Right renal cortex interstitium (tissue), 3 donors: ENCODE data around the gene VN1R5. TPM values are rescaled to one million over a fixed set of nuclear protein-coding genes. Genes with fewer than 3 reads are reported as not detected.
"Not testable (repeated sequence)": the region's sequence is repeated elsewhere in the genome, so short reads cannot be mapped to it uniquely, and the experiment has no call there.

ENCODE experiments used
- DNase-seq, 3 donors: peaks; one replicate each; pipeline ENCODE4 v3.0.0-alpha.2; 2013; ENCODE audit warnings: low read depth in 3 of 3, low spot score in 2 of 3
- polyA plus RNA-seq, 3 donors: library from polyadenylated mRNA; unstranded; fragments of 120-200 nt; gene quantifications; one replicate each; pipeline ENCODE4 v1.2.1, GENCODE V29; 2013; ENCODE audit not compliant: insufficient read length in 3 of 3

VN1R5 gene
- polyA plus RNA-seq, 3 donors, result 0.10 to 0.14 TPM; not detected in 1

GRCh38 chr1:247270003-247270402 lies 14.1 kb downstream of the VN1R5 start:
- DNase-seq, result no peak

DNA sequence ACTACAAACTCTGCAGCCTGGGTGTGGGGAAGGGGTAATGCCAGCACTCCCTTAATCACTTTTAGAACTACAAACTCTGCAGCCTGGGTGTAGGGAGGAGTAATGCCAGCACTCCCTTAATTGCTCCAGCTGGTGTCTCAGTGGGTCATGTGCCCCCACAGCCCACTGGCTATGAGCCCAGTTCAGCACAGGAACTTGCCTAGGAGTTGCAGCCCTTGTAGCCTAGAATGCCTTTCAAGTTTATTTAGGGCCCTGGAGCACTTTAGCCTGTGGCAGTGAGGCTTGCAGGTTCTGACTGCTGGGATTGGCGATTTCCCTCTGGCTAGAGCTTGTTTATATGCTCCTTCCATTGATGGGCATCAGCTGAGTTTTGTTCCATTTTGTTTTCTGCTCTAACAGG lies 17.1 kb downstream of the VN1R5 start:
- DNase-seq, result no peak

GRCh38 chr1:247274605-247275256 lies 18.9 kb downstream of the VN1R5 start:
- no peak for DNase-seq

GRCh38 chr1:247277191-247277590 lies 21.3 kb downstream of the VN1R5 start:
- DNase-seq, result no peak

DNA sequence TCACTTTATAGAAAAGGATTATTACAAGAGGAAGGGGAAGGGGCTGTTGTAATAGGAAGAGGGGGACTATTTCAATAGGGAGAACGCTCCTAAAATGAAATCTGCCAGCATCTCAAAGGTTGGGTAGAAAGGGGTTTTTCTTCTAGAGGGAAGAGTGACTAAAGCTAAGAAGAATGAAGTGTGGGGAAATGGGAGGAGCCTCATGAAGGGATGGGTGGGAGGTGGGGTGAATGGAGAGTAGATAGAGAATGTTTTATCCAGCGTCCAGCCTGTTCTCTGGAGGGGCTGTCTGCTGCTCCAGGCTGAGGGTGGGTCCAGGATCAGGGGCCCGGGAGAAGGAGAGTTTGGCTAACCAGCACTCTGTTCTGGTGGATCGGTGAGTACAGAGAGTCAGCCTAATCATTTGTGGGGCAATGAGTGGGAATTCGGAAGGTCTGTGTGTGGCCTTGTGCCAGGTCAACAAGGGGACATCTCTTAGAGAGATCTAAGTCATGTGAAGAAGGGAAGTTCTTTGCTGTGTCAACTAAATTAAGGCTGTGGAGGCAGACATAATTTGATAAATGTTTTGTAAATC lies 25.2 kb downstream of the VN1R5 start:
- DNase-seq, result no peak

GRCh38 chr1:247286134-247286670 lies 30.3 kb downstream of the VN1R5 start:
- DNase-seq, result no peak

DNA sequence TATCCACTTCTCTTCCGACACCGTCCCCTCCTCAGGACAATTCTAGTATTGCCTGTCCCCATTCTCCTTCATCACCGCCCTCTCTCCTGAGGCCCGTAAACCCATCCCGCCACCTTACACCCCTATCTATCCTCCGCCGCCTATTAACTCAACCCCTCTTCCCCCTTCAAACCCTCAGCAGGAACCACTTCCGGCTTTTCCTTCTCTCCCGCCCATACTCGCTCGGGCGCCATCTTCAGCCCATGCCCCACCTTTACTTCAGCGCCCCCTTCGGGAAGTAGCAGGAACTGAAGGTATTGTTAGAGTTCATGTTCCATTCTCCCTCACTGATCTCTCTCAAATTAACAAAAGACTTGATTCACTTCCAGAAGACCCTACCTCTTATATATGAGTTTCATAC lies 31.6 kb downstream of the VN1R5 start:
- DNase-seq, result no peak

DNA sequence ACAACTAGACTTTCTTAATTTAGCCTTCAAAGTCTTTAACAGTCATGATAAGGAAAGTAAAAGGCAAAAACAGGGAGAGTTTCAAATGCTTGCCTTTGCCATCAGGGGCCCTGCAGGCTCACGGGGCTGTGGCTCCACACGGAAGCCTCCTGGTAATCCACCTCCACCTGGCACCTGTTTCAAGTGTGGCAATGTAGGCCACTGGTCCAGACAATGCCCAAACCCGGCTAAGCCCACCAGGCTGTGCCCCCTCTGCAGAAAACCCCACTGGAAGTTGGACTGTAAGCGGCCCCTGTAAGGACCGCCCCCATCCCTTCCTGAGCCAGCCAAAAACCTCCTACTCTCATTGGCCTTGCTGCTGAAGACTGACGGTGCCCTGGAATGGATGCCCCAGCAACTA lies 32.5 kb downstream of the VN1R5 start:
- no peak for DNase-seq

GRCh38 chr1:247289274-247289892 lies 33.5 kb downstream of the VN1R5 start:
- DNase-seq, result not testable (repeated sequence)

DNA sequence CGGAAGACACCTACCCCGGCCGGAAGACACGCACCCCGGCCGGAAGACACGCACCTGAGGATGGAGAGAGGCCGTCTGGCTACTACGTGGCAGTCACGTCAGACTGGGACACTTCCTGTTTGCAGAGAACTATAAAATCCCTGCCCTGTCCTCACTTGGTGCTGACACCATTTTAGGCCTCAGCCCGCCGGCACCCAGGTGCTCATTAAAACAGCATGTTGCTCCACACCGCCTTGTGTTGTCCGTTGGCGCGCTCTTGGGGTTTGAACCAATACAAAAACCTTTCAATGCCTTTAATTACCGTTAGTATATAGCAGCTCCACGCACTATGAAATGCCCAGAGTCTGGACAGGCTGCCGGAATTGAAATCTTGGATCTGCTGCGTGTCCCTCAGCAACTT lies 34.7 kb downstream of the VN1R5 start:
- no peak for DNase-seq

DNA sequence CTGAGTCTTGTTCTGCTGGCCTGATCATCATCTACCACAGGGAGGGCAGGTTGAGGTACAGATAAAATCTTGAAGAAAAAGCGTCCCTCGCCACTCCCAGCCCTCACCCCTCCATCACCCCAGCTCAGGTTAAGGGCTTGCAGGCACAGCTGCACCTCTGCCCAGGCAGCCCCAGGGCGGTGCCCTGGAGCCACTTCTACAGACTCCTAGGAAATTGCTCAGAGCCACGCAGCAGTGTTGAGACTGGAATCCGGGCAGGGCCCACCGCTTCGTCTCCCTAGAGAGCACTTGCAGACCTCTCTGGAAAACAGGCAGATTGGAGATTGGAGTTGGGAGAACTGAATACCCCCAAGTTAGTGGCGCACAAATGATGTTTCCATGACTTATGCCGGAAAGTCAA lies 35.3 kb downstream of the VN1R5 start:
- no peak for DNase-seq

DNA sequence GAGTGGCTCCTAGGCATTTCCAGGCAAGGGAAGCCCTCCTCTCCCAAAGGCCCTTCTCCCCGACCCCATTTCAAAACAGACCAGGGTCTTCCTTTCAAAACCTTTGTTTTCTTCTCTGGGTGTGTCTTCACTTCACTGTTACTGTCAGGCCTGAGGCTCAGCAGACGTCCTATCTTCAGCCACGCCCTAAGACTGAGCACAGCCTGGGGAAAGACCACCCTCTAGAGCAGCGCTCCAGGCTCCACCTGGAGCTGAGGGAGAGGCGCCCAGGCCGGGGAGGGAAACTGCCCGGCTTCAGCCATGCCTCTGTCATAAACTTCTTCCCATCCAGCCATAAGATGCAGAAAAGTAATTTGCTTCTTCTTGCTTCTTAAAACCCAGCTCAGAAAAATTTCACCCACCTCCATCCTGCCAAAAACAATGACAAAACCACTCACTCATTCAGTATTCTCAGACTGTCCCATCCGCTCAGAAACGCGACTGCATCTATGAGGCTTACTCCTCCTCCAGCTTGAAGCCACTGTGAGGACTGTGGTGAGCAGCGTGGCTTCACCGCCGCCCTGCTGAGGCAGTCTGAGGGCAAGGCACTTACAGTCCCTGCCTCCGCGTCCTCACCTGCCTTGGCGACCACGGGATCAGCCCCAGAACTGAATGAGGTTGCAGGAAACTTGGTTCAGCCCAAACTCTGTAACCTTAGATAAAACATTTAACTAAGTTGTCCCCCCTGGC lies 36.1 kb downstream of the VN1R5 start:
- DNase-seq, result no peak

- no peak for DNase-seq
Observed at GRCh38 chr1:247293047-247293446, 37.2 kb downstream of the VN1R5 start.

DNA sequence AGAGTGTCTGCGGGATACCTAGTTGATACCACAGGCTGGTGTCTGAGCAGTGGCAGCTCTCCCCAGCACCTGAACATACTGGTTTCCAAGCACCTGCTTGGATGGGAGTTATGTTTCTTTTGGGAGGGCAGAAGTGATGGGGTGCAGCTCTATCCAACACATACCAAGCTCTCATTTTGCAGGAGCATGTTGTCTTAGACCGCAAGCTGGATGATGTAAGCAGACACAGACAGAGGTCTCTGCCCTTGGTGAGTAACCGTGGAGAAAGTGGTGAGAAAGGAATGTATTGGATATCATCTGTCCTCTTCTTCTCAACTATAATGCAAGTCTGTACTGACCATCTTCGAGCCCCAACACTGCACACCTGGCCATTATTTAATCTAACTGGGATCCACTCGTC lies 38.4 kb downstream of the VN1R5 start:
- DNase-seq, result no peak

DNA sequence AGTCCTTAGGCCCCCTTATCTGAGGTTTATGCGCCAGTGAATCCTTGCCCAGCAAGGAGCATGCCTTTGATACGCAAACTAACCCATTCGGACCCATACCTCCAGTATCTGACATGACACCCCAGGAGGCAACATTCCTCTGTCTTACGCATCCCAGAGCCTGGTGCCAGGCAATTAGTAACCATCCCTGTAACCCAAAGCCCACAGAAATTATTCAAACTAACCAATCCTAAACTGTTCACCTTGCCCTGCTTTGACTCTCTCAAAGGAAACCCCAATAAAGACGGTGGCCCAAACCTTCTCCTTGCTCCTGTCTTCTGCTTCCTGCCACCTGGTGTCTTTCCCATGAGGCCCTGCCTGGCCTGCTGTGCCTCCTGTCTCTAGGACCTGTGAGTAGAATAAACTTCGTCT lies 39.4 kb downstream of the VN1R5 start:
- no peak for DNase-seq

GRCh38 chr1:247295746-247296145 lies 39.9 kb downstream of the VN1R5 start:
- no peak for DNase-seq

DNA sequence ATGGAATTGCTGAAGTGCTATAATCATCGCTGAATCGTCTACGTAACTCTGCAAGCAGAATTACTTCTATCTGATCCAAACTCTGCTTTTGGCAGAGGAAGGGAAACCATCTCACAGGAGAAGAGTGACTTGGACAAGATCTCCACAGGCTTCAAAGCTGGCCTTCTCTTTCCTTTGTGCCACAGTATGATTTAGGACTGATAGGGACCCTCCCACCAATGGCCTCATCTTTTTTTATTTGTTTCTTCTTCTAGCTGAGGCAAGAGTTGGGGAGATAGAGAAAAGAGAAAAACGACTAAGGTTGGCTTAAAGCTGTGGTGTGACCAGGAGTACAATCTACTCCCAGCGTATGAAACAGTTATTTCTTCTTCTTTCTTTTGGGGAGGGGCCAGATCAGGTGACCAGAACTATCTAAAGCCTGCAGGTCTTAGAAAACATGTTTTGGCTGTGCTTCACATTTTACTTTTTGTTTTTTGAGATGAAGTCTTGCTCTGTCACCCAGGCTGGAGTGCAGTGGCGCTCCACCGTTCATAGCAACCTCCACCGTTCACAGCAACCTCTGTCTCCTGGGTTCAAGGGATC lies 40.8 kb downstream of the VN1R5 start:
- DNase-seq, result no peak

GRCh38 chr1:247297263-247298123 lies 41.6 kb downstream of the VN1R5 start:
- DNase-seq, result no peak

DNA sequence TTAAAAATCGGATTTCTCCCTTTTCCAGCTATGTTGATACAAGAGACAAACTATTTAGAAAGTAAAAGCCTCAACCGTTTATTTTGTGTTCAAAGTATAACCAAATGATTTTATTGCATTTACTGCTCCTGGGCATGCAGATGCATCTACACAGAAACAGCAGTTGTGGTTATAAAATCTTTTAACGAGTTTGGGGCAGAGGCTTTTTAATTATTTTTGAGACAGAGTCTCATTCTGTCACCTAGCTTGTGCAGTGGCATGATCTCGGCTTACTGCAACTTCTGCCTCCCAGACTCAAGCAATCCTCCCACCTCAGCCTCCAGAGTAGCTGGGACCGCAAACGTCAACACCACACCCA lies 42.2 kb downstream of the VN1R5 start:
- DNase-seq, result no peak

GRCh38 chr1:247298701-247299100 lies 42.8 kb downstream of the VN1R5 start:
- no peak for DNase-seq
